Islet precursor cell (in vitro differentiated cells): Measurements from ENCODE around the gene GPC5.

Experiments
- DNase-seq: peaks from one replicate; pipeline ENCODE4 v3.0.0-alpha.2; 2018

The GPC5 gene

DNA sequence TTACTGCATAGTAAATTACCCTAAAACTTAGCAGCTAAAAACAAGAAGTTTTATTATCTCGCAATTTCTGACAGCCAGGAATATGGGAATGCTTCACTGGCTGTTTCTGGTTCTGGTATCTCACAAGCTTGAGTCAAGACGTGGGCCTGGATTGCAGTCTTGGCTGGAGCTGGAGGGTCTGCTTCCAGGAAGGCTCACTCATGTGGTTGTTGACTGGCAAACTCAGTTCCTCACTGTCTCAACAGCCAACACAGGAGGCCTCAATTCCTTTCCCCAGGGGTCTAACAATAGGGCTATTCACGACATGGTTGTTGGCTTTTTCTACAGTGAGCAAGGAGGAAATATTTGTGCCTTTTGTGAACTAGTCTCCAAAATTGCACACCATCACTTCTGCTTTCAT, 146.3 kb downstream of the GPC5 start:
- DNase-seq: peak; percentile 91

- DNase-seq: no peak
These were observed 148.5 kb downstream of the GPC5 start for GRCh38 chr13:91546900-91547299.

GRCh38 chr13:91553584-91553983, 155.2 kb downstream of the GPC5 start:
- no peak for DNase-seq

- no peak for DNase-seq
These were observed 155.7 kb downstream of the GPC5 start for GRCh38 chr13:91554101-91554500.

DNA sequence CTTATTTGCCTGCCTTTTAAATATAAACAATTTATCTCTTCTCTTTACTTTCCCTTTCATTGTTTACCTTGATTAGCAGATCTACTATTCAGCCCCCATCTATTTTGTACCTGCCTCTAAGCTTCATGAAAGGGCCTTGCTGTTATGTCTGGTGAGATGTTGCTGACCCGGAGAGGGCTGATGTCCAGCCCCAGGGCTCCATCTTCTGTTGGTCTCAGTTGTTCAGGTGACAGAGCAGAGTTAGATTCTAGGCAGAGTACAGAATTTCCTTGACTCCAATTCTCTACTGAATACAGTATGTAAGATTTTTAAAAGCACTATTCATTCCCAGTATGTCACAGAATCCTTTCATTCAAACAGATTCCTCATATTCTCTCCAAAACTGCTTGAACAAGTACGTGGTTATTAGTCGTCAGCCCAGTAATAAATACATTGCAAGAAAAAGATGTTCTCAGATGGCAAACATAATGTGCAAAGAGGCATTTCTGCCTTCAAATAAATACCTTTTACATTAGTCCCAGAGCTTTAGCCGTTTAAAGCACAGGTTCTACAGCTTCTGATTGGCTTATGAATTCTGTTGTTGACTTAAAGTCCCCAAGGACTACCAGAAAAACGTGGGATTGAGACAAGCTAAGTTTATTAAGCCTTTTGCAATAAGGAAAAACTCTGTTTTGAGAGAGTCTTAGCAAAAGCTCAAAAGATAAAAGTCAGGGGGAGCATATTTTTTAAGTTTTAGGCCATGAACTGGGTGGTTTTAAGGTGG, 159.1 kb downstream of the GPC5 start:
- DNase-seq: no peak

GRCh38 chr13:91563799-91564198, 165.4 kb downstream of the GPC5 start:
- no peak for DNase-seq

DNA sequence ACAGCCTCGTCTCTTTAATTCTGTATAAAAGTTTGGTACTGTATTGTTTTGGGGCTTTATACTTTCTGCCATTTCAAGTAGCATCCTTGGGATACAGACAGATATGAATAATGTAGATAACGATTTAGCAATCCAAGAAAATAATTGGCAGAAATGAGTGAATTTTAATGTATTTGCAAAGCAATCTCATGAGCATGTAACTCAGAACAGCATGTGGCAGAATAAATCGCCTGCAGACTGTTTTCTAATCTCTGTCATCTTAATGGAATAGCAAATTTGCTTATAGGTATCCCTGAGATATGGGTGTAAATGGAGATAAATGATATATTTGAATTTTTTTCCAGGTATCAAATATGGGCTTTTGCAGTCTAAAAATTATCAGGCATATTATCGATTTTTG, 166.0 kb downstream of the GPC5 start:
- DNase-seq: no peak

GRCh38 chr13:91565296-91565695, 166.9 kb downstream of the GPC5 start:
- DNase-seq: no peak

DNA sequence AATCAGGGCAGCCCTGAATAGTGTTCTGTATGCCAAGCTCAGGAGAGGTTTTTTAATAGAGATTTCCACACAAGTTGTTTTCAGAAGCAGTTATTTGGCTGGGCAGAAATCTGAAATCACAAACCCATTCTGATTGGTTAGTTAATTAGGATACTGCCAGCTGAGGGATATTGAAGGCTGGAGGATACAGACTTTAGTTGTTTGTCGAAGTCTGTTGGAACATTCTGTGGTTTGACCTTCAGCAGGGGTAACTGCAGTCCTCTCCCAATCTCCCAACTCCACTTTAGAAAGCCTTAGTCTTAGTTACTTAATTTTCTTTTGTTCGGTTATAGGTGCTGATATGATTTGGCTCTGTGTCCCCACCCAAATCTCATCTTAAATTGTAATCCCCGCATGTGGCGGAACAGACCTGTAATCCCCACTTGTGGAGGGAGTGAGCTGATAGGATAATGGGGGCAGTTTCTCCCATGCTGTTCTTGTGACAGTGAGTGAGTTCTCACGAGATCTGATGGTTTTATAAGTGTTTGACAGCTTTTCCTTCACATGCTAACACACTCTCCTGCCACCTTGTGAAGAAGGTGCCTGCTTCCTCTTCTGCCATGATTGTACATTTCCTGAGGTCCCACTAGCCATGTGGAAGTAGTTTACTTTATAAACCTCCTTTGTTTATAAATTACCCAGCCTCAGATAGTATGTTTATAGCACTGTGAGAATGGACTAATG, 169.2 kb downstream of the GPC5 start:
- DNase-seq: no peak

DNA sequence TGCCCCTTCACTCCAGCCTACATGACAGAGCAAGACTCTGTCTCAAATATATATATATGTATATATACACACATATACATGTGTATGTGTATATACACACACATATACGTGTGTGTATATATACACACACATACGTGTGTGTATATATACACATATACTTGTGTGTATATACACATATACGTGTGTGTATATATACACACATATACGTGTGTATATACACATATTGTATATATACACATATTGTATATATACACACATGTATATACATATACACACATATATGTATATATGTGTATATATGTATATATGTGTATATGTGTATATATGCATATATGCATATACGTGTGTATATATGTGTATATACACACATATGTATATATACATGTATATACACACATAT, 173.3 kb downstream of the GPC5 start:
- no peak for DNase-seq

- DNase-seq: no peak
These were observed 174.0 kb downstream of the GPC5 start for GRCh38 chr13:91572439-91572838.

GRCh38 chr13:91572944-91573598, 174.7 kb downstream of the GPC5 start:
- no peak for DNase-seq

DNA sequence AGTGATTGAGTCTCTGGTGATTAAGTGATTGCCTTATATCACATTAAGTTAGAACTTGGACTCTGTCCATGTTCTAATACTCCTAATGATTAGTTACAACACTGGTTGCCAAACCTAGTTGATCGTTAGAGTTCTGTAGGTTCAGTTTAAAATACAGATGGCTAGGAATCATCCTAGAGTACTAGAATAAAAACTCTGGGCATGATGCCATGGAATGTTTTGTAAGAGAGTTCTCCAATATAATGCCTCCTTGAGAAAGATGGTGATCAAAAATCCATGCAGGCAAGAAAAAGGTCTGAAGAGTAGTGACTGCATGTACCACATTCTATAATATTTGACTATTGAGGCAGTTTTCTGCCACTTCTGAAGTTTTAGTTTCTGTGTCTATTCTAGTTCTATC, 176.3 kb downstream of the GPC5 start:
- no peak for DNase-seq

DNA sequence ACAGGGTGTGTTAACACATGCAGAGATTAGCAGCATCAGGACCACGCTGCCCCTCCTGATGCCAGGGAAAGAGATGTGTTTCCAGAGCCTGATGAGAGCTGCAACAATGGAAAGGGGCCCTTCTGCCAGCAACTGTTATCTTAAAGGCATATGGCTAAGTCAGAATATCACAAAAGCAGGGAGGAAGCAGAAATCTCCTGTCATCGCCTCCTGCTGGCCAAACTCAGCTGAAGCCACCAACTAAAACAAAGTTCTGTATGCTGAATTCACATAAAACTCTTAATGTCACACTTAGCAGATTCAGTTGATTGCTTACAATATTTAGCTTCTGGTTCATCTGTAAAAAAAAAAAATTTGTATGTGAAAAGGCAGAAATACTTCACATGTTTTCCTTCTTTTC, 178.2 kb downstream of the GPC5 start:
- peak; percentile 60 for DNase-seq

DNA sequence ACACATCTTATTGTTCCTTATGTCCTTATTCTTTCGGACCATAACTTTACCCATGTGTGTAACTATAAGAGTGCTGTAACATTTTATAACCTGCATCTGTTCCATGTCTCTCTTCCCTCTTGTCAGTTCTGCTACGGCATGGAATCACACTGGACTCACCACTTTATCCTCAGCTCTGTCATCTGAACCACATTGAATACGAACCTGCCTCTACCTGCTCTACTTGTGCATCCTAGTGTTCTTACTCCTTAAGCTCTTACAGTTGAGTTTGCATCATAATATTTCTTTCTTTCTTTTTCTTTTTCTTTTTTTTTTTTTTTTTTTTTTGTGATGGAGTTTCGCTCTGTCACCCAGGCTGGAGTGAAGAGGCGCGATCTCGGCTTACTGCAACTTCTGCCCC, 180.9 kb downstream of the GPC5 start:
- DNase-seq: no peak

- no peak for DNase-seq
These were observed 182.3 kb downstream of the GPC5 start for GRCh38 chr13:91580749-91581148.

GRCh38 chr13:91586609-91587008, 188.2 kb downstream of the GPC5 start:
- DNase-seq: no peak

- DNase-seq: no peak
These were observed 190.1 kb downstream of the GPC5 start for GRCh38 chr13:91588541-91588940.

DNA sequence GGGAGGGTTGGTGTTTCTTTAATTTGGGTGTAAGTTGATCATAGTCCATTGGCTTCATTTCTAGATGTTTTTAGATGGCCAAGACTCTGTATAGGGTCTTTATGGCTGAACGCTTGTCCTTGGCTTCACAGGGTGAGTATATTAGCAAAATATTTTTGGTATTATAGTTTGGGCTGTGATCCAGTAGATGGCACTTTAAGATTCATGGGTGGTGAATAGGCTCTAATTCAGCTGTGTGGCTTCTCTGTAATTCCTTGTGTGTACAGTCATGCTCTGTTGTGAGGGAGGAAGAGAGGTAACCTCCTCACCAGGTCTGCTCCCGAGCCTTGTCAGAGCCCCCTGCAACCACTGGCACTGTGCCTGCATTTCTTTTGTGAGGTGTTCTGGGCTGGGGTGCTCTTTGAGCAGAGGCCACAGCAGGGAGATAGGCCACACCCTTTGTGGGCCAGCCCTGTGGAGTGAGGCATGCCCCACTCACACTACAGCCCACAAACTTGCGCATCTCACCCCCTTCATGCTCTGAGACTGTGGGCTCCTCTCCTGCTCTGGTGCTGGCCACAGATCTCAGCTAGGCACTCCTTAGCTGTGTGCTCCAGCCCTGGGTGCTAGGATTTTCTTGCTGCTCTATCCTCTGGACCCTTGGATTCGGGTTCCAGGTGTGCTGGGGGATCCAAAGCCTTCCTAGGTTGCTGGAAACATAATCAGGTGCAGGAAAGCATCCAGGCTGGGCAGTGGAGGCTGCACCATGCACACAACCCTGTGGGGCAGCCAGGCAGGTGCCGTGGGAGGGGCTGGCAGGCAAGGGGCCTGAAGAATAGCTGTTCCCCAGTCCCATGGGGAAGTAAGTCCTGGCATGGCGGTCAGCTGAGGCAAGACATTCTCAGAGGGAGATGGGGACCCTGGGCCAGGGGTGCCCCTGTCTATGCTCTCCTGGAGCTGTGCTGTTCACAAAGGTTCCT, 193.9 kb downstream of the GPC5 start:
- DNase-seq: no peak

- no peak for DNase-seq
These were observed 195.0 kb downstream of the GPC5 start for GRCh38 chr13:91593456-91593855.

DNA sequence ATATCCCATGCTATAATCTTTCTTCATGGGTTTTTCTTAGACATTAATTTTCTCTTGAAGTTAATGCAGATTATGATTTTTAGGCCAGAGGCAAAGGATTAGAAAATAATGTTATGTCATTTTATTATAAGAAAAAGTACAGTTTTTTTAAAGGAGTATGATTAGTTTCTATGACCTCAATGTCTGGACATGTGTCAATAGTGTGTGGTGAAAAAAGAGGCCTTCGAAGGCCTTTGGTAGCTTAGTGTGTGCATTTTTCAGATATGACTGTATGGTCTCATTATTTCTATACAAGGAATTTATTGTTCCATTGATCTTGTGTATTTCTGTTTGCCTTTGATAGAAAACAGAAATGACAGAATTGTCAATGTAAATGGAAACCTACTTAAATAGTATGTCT, 195.6 kb downstream of the GPC5 start:
- DNase-seq: no peak

DNA sequence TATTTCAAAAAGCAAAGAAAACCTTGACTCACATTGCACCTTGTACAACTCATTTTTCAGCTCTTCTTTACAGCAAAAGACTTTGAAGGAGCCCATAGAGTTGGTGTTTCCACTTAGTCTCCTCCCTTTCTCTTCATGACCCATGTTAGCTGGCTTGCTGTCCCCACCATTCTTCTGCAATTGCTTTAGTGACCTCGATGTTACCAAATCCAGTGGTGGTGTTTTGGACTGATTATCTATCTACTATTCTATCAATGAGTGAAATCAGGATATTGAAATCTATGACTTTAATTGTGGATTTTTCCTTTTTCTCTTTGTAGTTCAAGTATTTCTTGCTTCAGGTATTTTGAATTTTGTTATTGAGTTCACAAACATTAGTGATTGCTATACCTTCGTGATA, 197.3 kb downstream of the GPC5 start:
- DNase-seq: no peak

DNA sequence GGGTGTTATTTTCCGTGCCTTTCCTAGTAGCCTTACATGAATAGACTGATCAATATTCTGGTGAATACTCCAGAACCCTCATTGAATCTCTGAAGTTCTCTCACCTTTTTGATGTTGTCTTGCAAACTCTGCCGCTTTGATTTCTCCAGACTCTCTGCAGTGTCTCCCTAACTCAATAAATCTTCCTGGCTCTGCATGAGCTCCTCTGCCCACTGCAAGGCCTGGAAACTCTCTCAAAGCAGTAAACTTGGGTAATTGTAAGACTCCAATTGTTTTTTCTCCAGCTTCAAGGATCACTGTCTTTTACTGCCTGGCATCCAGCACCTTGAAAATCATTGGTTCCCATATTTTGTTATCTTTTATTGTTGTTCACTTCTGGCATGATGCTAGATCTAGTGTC, 198.4 kb downstream of the GPC5 start:
- DNase-seq: no peak
